WTC11 (cell line): Measurements from ENCODE around the gene CDH20. TPM values are rescaled to one million over a fixed set of nuclear protein-coding genes. Genes with fewer than 3 reads are reported as not detected.
A peak's percentile ranks its signal among the peaks of the same experiment; 100 is the strongest.

ENCODE experiments used
- ATAC-seq: fragments of 200-7000 bp; cut with Tn5 transposase; 2 replicates; pipeline ENCODE4 v1.10.0; 2021; ENCODE audit warnings: mild to moderate bottlenecking, moderate library complexity
- CTCF ChIA-PET: fragments of 300-600 bp; sonication (Branson Sonifier 250); formaldehyde crosslinking; loops from one replicate; lab custom pipeline; 2021; ENCODE audit warnings: antibody characterized with exemption; lab: Charles Lee
- POLR2A ChIA-PET: fragments of 350-600 bp; sonication (Branson Sonifier 250); formaldehyde crosslinking; loops from one replicate; lab custom pipeline; 2021; ENCODE audit warnings: antibody characterized with exemption; lab: Charles Lee
- DNase-seq: peaks from one replicate; pipeline ENCODE4 v3.0.0; 2021; ENCODE audit warnings: low spot score
- H3K27ac Mint-ChIP-seq: 2 replicates; pipeline ENCODE4 v1.8.0; 2021; ENCODE audit warnings: mixed read lengths
- H3K27me3 Mint-ChIP-seq: 2 replicates; pipeline ENCODE4 v1.8.0; 2021; ENCODE audit warnings: low read depth, mild to moderate bottlenecking, moderate library complexity, mixed read lengths
- H3K36me3 Mint-ChIP-seq: 2 replicates; pipeline ENCODE4 v1.8.0; 2021; ENCODE audit warnings: mixed read lengths
- H3K4me1 Mint-ChIP-seq: 2 replicates; pipeline ENCODE4 v1.8.0; 2022; ENCODE audit warnings: mixed read lengths
- H3K4me3 Mint-ChIP-seq: 2 replicates; pipeline ENCODE4 v1.8.0; 2021; ENCODE audit warnings: mild to moderate bottlenecking, moderate library complexity, mixed read lengths
- H3K9me3 Mint-ChIP-seq: 2 replicates; pipeline ENCODE4 v1.8.0; 2021; ENCODE audit warnings: mixed read lengths
- FOXP1 ChIP-seq: sonication (generic); formaldehyde crosslinking; IDR thresholded peaks from 2 replicates; pipeline ENCODE4 v1.8.0; 2022; ENCODE audit warnings: missing genetic modification reagents, mild to moderate bottlenecking, moderate library complexity, borderline replicate concordance
- JUN ChIP-seq: sonication (generic); formaldehyde crosslinking; IDR thresholded peaks from 2 replicates; pipeline ENCODE4 v1.8.0; 2023; ENCODE audit warnings: mild to moderate bottlenecking, missing genetic modification reagents
- NFATC4 ChIP-seq: fragments of 250-450 bp; sonication (Bioruptor Pico); IDR thresholded peaks from 2 replicates; pipeline ENCODE4 v1.9.0; 2021; ENCODE audit warnings: mild to moderate bottlenecking
- SMAD3 ChIP-seq: sonication (generic); formaldehyde crosslinking; IDR thresholded peaks from 2 replicates; pipeline ENCODE4 v1.8.0; 2022; ENCODE audit warnings: missing genetic modification reagents, mild to moderate bottlenecking, borderline replicate concordance
- ZNF423 ChIP-seq: fragments of 250-450 bp; sonication (Bioruptor Pico); IDR thresholded peaks from 2 replicates; pipeline ENCODE4 v2.1.2; 2022; ENCODE audit warnings: mild to moderate bottlenecking, moderate library complexity
- total RNA-seq: library from RNA; stranded (reverse); gene quantifications from 3 replicates; pipeline ENCODE4 v1.2.3, GENCODE V29; 2021
- TF ChIP-seq, protein P1 (sequence below): sonication (generic); formaldehyde crosslinking; IDR thresholded peaks from 2 replicates; pipeline ENCODE4 v1.8.0; 2022; ENCODE audit warnings: mild to moderate bottlenecking, missing genetic modification reagents
- TF ChIP-seq, protein P2 (sequence below): sonication (generic); formaldehyde crosslinking; IDR thresholded peaks from 2 replicates; pipeline ENCODE4 v1.8.0; 2022; ENCODE audit warnings: mild to moderate bottlenecking, missing genetic modification reagents
- TF ChIP-seq, protein P3 (sequence below): fragments of 250-450 bp; sonication (Bioruptor Pico); IDR thresholded peaks from 2 replicates; pipeline ENCODE4 v1.9.0; 2021; ENCODE audit warnings: moderate library complexity, mild to moderate bottlenecking, inconsistent platforms, borderline replicate concordance
- TF ChIP-seq, protein P4 (sequence below): sonication (generic); formaldehyde crosslinking; IDR thresholded peaks from 2 replicates; pipeline ENCODE4 v1.8.1; 2023; ENCODE audit warnings: mild to moderate bottlenecking, missing genetic modification reagents, borderline replicate concordance
- TF ChIP-seq, protein P5 (sequence below): sonication (generic); formaldehyde crosslinking; IDR thresholded peaks from 2 replicates; pipeline ENCODE4 v1.8.1; 2023; ENCODE audit warnings: mild to moderate bottlenecking, missing genetic modification reagents, moderate library complexity
- TF ChIP-seq, protein P6 (sequence below): sonication (generic); formaldehyde crosslinking; IDR thresholded peaks from 2 replicates; pipeline ENCODE4 v1.8.1; 2022; ENCODE audit warnings: low read depth, mild to moderate bottlenecking, moderate library complexity, missing genetic modification reagents, borderline replicate concordance
- TF ChIP-seq, protein P7 (sequence below): fragments of 250-450 bp; sonication (Bioruptor Pico); IDR thresholded peaks from 2 replicates; pipeline ENCODE4 v1.9.0; 2021; ENCODE audit warnings: mild to moderate bottlenecking

The CDH20 gene
- total RNA-seq, 1 experiment from 2014 or later: 0.39 TPM

DNA sequence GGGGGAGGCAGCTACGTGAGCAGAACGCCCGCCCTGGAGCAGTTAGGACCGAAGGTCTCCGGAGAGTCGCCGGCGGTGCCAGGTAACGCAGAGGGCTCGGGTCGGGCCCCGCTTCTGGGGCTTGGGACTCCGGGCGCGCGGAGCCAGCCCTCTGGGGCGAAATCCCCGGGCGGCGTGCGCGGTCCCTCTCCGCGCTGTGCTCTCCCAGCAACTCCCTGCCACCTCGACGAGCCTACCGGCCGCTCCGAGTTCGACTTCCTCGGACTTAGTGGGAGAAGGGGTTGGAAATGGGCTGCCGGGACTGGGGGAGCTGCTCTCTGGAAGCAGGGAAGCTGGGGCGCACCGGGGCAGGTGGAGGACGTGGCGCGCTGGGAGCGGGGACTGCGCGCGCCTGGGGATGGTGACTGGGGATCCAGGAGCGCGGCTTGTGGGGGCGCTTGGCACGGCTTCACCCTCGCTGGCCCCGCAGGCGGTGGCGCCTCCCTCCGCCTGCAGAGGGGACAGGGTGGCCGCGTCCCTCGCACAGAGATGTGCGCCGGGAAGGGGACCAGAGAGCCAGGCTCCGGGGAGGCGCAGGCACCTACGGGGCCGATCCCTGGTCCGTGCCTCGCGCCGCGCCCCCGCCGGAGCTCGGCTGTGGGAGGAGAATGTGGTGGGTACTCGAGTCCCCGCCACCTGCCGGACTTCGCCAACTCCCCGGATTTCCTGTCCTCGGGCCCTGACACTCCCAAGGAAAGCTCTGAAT is 688 bp downstream of the CDH20 start (continued):
- TF ChIP-seq, protein P1, sequence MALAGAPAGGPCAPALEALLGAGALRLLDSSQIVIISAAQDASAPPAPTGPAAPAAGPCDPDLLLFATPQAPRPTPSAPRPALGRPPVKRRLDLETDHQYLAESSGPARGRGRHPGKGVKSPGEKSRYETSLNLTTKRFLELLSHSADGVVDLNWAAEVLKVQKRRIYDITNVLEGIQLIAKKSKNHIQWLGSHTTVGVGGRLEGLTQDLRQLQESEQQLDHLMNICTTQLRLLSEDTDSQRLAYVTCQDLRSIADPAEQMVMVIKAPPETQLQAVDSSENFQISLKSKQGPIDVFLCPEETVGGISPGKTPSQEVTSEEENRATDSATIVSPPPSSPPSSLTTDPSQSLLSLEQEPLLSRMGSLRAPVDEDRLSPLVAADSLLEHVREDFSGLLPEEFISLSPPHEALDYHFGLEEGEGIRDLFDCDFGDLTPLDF (CRISPR knock-in tag): no peak
- TF ChIP-seq JUN (CRISPR knock-in tag) (no peak), ZNF423 (CRISPR knock-in tag) (peak; percentile 28; the same call in 1 of the 2 replicates), FOXP1 (CRISPR knock-in tag) (peak; percentile 59)
- TF ChIP-seq, protein P2, sequence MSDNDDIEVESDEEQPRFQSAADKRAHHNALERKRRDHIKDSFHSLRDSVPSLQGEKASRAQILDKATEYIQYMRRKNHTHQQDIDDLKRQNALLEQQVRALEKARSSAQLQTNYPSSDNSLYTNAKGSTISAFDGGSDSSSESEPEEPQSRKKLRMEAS: peak; percentile 63
- TF ChIP-seq, protein P3, sequence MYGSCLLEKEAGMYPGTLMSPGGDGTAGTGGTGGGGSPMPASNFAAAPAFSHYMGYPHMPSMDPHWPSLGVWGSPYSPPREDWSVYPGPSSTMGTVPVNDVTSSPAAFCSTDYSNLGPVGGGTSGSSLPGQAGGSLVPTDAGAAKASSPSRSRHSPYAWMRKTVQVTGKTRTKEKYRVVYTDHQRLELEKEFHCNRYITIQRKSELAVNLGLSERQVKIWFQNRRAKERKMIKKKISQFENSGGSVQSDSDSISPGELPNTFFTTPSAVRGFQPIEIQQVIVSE (CRISPR knock-in tag): no peak
- TF ChIP-seq, all 79 proteins: peak for 9

DNA sequence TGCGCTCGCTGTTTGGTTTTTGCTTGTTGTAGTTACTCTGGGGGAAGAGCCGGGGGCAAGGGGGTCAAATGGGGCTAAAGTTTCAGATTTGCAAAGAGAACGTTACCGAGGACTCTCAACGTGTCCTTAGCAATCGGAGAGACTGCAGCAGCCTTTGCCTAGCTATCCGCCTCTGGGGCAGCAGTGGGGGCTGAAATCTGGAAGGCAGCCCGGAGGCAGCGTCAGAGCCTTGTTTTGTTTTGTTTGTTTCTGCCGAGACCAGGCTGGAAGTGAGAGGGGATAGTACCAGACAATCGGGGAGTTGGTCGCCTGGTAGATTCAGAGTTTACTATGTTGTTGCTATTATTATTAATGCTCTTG is 1.2 kb downstream of the CDH20 start:
- Mint-ChIP-seq H3K9me3 (no peaks in the 10 kb centered on the region), H3K4me3 (peak overlapping the region; percentile 89), H3K27ac (no peak overlapping the region), H3K27me3 (peaks cover 36% of the 10 kb centered on the region), H3K36me3 (no peaks in the 10 kb centered on the region), H3K4me1 (peaks cover 33% of the 10 kb centered on the region)
- TF ChIP-seq, protein P4, sequence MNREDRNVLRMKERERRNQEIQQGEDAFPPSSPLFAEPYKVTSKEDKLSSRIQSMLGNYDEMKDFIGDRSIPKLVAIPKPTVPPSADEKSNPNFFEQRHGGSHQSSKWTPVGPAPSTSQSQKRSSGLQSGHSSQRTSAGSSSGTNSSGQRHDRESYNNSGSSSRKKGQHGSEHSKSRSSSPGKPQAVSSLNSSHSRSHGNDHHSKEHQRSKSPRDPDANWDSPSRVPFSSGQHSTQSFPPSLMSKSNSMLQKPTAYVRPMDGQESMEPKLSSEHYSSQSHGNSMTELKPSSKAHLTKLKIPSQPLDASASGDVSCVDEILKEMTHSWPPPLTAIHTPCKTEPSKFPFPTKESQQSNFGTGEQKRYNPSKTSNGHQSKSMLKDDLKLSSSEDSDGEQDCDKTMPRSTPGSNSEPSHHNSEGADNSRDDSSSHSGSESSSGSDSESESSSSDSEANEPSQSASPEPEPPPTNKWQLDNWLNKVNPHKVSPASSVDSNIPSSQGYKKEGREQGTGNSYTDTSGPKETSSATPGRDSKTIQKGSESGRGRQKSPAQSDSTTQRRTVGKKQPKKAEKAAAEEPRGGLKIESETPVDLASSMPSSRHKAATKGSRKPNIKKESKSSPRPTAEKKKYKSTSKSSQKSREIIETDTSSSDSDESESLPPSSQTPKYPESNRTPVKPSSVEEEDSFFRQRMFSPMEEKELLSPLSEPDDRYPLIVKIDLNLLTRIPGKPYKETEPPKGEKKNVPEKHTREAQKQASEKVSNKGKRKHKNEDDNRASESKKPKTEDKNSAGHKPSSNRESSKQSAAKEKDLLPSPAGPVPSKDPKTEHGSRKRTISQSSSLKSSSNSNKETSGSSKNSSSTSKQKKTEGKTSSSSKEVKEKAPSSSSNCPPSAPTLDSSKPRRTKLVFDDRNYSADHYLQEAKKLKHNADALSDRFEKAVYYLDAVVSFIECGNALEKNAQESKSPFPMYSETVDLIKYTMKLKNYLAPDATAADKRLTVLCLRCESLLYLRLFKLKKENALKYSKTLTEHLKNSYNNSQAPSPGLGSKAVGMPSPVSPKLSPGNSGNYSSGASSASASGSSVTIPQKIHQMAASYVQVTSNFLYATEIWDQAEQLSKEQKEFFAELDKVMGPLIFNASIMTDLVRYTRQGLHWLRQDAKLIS (CRISPR knock-in tag): no peak
- TF ChIP-seq, protein P2: 0 out of 2 replicates have a peak, but pooled peaks have one; percentile 3
- TF ChIP-seq, protein P5, sequence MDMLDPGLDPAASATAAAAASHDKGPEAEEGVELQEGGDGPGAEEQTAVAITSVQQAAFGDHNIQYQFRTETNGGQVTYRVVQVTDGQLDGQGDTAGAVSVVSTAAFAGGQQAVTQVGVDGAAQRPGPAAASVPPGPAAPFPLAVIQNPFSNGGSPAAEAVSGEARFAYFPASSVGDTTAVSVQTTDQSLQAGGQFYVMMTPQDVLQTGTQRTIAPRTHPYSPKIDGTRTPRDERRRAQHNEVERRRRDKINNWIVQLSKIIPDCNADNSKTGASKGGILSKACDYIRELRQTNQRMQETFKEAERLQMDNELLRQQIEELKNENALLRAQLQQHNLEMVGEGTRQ (CRISPR knock-in tag): no peak
- TF ChIP-seq, protein P6, sequence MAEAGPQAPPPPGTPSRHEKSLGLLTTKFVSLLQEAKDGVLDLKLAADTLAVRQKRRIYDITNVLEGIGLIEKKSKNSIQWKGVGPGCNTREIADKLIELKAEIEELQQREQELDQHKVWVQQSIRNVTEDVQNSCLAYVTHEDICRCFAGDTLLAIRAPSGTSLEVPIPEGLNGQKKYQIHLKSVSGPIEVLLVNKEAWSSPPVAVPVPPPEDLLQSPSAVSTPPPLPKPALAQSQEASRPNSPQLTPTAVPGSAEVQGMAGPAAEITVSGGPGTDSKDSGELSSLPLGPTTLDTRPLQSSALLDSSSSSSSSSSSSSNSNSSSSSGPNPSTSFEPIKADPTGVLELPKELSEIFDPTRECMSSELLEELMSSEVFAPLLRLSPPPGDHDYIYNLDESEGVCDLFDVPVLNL: no peak
- TF ChIP-seq, protein P7, sequence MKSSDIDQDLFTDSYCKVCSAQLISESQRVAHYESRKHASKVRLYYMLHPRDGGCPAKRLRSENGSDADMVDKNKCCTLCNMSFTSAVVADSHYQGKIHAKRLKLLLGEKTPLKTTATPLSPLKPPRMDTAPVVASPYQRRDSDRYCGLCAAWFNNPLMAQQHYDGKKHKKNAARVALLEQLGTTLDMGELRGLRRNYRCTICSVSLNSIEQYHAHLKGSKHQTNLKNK: no peak
- TF ChIP-seq SMAD3: no peak
- no peak for TF ChIP-seq NFATC4 (CRISPR knock-in tag)
- DNase-seq: peak; percentile 24
- CTCF ChIA-PET: interaction anchor here (0.6 to 2.4 kb wide), 2 partner anchors 13 to 45 kb away, joined by 3 to 16 read pairs; no protein-coding TSS in a partner anchor
- peak; percentile 9 for ATAC-seq
- POLR2A ChIA-PET: no interaction called here
